GM18861 (cell line): ENCODE data around the gene PCSK4.

ENCODE experiments used
- ATAC-seq: cut with Tn5 transposase; IDR thresholded peaks from one replicate; pipeline ENCODE4 v1.9.1; 2021; ENCODE audit not compliant: unreplicated experiment

Gene PCSK4

GRCh38 chr19:1457031-1457739, 33.0 kb downstream of the PCSK4 start:
- ATAC-seq: no peak

- ATAC-seq: no peak
Measured at GRCh38 chr19:1456121-1456900, 33.8 kb downstream of the PCSK4 start.

- ATAC-seq: no peak
Measured at GRCh38 chr19:1455336-1456120, 34.6 kb downstream of the PCSK4 start.

GRCh38 chr19:1455002-1455335, 35.2 kb downstream of the PCSK4 start:
- ATAC-seq: no peak

DNA sequence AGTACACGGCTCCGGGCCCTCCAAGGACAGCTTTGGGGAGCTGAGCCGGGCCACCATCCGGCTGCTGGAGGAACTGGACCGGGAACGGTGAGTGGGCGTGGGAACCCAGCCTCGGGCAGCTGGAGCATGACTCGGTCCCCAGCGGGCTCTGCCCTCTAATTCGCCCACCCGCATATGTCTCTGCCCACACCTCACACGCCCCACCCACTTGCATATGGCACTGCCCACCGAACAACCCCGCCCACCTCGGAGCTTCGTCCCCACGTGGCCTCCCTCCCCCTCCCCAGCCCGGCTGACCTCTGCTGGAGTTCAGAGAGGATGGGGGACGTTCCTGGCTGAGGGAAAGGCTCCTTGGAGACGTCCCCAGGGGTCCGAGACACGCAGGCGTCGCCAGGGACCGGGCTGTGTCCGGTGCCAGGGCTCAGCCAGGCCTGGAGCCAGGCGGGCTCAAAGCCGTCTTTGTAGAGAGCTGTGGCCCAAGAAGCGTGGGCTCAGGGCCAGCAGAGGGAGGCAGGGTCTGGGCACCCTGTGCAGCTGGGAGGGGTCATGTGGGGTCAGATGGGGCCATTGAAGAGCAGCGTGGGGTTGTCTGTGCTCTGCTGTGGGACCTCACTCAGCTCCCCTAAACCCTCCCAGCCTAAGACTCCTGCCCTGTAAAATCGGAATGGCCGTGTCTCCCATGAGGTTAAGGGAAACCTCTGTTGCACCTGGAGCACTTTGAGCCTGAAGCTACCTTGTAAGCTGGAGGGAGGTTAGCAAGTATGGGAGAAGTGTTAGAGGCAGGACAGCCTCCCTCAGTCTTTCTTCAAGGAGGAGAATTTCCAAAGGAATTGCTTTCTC, 36.4 kb downstream of the PCSK4 start:
- no peak for ATAC-seq

GRCh38 chr19:1452802-1453524, 37.2 kb downstream of the PCSK4 start:
- no peak for ATAC-seq

DNA sequence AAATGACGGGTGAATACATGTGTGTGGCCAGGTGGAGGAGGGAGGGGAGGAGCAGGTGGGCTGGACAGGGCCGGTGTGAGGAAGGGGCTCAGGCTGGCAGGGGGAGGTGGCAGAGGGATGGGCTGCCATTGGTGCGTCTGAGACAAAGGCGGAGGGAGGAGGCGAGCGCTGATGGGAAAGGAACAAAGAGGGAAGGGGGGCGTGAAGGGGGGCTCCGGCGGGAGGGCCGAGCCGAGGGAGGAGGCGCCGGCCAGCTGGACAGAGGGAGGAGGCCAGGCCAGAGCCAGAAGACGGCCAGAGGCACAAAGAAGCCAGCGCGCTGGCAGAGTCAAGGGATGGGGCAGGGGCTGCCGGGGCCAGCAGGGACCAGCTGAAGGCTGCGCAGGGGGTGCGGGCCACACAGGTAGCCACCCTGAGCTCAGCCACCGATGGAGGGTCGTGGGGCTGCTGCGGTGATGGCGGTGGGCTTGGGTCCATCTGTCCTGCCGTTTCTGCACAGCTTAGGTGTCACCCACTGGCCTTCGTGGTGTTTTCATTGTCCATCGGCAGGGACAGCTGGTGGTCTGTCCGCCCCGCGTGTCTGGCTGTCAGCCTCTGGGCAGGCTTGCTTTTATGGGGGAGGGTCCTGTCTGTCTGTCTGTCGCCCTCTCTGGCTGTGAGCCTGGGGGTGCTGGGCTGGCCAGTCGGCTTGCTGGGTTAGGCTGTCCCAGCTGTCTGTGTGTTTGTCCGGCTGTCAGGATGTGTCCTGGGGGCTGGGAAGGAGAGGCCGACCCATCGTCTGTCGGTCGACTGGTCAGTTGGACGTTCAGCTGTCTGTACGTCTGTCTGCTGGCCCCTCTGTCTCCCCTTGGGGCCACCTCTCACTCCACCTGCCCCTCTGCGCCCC, 38.0 kb downstream of the PCSK4 start:
- no peak for ATAC-seq

GRCh38 chr19:1450735-1451731, 39.1 kb downstream of the PCSK4 start:
- ATAC-seq: no peak

GRCh38 chr19:1449467-1450442, 40.4 kb downstream of the PCSK4 start, which contains the start of gene APC2:
Gene APC2 (plus strand): TSS chr19:1450121. CDS start chr19:1453002, 2,881 bp downstream.
- ATAC-seq: no peak

DNA sequence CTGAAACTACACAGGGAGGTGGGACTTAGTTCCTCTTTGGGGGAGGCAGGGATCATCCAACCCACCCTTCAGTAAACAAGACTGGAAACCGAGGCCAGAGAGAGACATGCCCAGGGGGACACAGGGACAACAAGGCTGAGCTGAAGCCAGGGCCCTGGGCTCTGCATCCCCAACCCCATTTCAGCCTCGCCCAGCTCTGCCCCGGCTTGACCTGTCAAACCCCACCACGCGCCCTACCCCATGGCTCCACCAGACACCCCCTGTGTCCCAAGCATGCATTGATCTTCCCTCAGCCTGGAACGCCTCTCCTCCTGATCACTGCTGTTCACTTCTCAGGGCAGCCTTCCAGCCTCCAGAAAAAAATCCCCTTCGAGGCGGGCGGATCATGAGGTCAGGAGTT, 42.2 kb downstream of the PCSK4 start:
- no peak for ATAC-seq

DNA sequence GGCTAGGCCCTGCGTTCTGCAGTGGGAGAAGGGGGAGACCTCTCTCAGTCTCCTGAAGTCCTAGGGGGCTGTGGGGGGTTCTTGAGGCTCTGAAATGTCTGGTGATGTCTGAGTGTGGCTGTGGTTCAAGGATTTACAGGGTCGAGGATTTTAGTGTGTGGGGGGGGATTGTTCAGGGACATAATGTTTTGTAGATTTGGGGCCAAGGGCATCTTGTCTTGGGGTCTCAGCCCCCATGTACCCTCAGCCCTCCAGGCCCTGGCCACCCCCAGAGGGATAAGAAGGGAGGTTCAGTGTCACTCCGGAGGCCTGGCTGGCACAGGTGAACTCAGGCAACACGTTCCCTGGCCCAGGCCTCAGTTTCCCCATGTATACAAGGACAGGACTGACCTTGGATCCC, 42.6 kb downstream of the PCSK4 start:
- no peak for ATAC-seq

DNA sequence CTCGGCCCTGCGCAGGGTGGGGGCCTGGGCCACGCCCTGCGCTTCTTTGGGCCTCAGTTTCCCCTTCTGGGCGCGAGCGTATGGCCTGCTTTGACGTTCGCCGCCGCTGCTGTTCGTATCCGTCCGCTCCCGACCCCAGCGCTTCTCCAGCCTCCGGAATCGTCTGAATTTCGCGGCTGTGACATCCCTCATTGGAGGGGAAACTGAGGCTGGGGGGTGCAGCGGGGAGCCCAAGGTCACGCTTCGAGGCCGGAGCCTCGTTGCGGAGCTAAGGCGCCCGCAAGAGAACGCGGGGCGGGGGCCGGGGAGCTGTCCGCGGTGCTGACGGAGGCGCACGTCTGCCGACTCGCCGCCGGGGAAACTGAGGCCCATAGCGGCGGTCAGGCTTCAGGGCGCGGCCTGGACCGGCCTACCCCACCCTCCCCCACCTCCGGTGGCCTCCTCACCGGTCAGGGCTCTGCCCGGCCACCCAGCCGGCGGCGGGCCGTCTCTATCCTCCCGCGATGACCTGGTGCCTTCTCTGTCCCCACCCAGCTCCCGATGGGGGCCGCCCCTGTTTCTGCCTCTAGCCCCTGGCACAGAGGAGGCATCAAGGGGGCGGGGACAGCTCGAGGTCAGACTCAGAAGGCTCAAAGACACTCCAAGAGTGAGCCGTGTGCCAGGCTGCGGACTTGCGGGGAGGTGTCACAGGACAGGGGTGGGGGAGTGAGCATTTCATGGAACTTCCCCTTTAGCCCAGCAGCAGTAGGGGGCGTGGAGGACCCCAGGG, 43.3 kb downstream of the PCSK4 start:
- ATAC-seq: no peak

- no peak for ATAC-seq
Measured at GRCh38 chr19:1445932-1446712, 44.0 kb downstream of the PCSK4 start.

GRCh38 chr19:1445185-1445931, 44.8 kb downstream of the PCSK4 start:
- no peak for ATAC-seq
